WTC11 (cell line): Measurements from ENCODE around the gene ADAMTS7.

Experiments used
- AFF4 ChIP-seq: sonication (generic); formaldehyde crosslinking; IDR thresholded peaks from 2 replicates; pipeline ENCODE4 v1.8.1; 2023; ENCODE audit warnings: mild to moderate bottlenecking, missing genetic modification reagents, borderline replicate concordance
- CTCF ChIP-seq: fragments of 200-600 bp; IDR thresholded peaks from 2 replicates; pipeline ENCODE4 v1.8.0; 2022; ENCODE audit warnings: antibody characterized with exemption
- ESRRA ChIP-seq: sonication (generic); formaldehyde crosslinking; IDR thresholded peaks from 2 replicates; pipeline ENCODE4 v1.8.1; 2022; ENCODE audit warnings: mild to moderate bottlenecking, missing genetic modification reagents, borderline replicate concordance
- ETV6 ChIP-seq: sonication (generic); formaldehyde crosslinking; IDR thresholded peaks from 2 replicates; pipeline ENCODE4 v1.8.1; 2022; ENCODE audit warnings: mild to moderate bottlenecking, missing genetic modification reagents
- FOXJ3 ChIP-seq: sonication (generic); formaldehyde crosslinking; IDR thresholded peaks from 2 replicates; pipeline ENCODE4 v1.9.0; 2021; ENCODE audit warnings: missing genetic modification reagents, mild to moderate bottlenecking, borderline replicate concordance
- NFE2L1 ChIP-seq: sonication (generic); formaldehyde crosslinking; IDR thresholded peaks from 2 replicates; pipeline ENCODE4 v1.8.1; 2023; ENCODE audit warnings: missing genetic modification reagents
- RELA ChIP-seq: sonication (generic); formaldehyde crosslinking; IDR thresholded peaks from 2 replicates; pipeline ENCODE4 v1.8.1; 2022; ENCODE audit warnings: missing genetic modification reagents, mild to moderate bottlenecking, borderline replicate concordance
- SP1 ChIP-seq: sonication (generic); formaldehyde crosslinking; conservative IDR thresholded peaks from 2 replicates; pipeline ENCODE4 v1.8.1; 2022; ENCODE audit warnings: missing genetic modification reagents
- USF2 ChIP-seq: sonication (generic); formaldehyde crosslinking; IDR thresholded peaks from 2 replicates; pipeline ENCODE4 v1.8.1; 2023; ENCODE audit warnings: mild to moderate bottlenecking, missing genetic modification reagents, moderate library complexity
- ZBTB43 ChIP-seq: sonication (generic); formaldehyde crosslinking; IDR thresholded peaks from 2 replicates; pipeline ENCODE4 v1.8.1; 2023; ENCODE audit warnings: mild to moderate bottlenecking, missing genetic modification reagents
- ZNF263 ChIP-seq: sonication (generic); formaldehyde crosslinking; IDR thresholded peaks from 2 replicates; pipeline ENCODE4 v1.8.1; 2022; ENCODE audit warnings: low read depth, mild to moderate bottlenecking, moderate library complexity, missing genetic modification reagents

- no peak for TF ChIP-seq CTCF
- no peak for TF ChIP-seq ESRRA (CRISPR knock-in tag)
- no peak for TF ChIP-seq AFF4 (CRISPR knock-in tag)
- TF ChIP-seq FOXJ3, result no peak
- no peak for TF ChIP-seq ZNF263 (CRISPR knock-in tag)
- no peak for TF ChIP-seq ZBTB43 (CRISPR knock-in tag)
- TF ChIP-seq SP1, result no peak
- no peak for TF ChIP-seq NFE2L1 (CRISPR knock-in tag)
- no peak for TF ChIP-seq USF2 (CRISPR knock-in tag)
- no peak for TF ChIP-seq ETV6 (CRISPR knock-in tag)
- TF ChIP-seq RELA (CRISPR knock-in tag), result no peak
Measured at GRCh38 chr15:78837543-78837942, 26.3 kb upstream of the ADAMTS7 start.
